Epithelial cell of esophagus (primary cell): ENCODE measurements around the gene PRSS3.
"Not testable (repeated sequence)": the region's sequence is repeated elsewhere in the genome, so short reads cannot be mapped to it uniquely, and the experiment has no call there.

Experiments used
- DNase-seq: peaks from one replicate; pipeline ENCODE4 v3.0.0; 2010; ENCODE audit warnings: low read depth
- H3K4me3 ChIP-seq: 2 replicates; pipeline ENCODE4 v1.5.1; 2011; ENCODE audit warnings: mild to moderate bottlenecking, low read length, control low read depth
- TF ChIP-seq, protein P1 (sequence below): IDR thresholded peaks from 2 replicates; pipeline ENCODE4 v1.5.1; 2011; ENCODE audit warnings: low read depth, mild to moderate bottlenecking, low read length, control low read depth, inconsistent platforms; ENCODE audit not compliant: insufficient read depth; ENCODE audit errors: missing control alignments

Gene PRSS3

DNA sequence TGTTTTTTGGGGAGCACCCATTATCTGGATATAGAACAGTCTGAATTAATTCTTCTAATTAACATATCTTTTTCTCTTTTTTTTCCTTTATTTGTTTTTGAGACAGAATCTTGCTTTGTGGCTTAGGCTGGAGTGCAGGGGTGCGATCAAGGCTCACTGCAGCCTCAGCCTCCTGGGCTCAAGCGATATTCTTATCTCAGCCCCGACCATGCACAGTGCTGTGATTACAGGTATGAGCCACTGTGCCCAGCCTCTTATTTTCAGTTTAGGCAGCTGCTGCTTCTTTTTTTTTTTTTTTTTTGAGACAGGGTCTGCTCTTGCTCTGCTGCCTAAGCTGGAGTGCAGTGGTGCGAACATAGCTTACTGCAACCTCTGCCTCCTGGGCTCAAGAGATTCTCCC, 41.8 kb downstream of the PRSS3 start:
- no peak for DNase-seq
- H3K4me3 ChIP-seq = no peak overlapping the region
- TF ChIP-seq, protein P1, sequence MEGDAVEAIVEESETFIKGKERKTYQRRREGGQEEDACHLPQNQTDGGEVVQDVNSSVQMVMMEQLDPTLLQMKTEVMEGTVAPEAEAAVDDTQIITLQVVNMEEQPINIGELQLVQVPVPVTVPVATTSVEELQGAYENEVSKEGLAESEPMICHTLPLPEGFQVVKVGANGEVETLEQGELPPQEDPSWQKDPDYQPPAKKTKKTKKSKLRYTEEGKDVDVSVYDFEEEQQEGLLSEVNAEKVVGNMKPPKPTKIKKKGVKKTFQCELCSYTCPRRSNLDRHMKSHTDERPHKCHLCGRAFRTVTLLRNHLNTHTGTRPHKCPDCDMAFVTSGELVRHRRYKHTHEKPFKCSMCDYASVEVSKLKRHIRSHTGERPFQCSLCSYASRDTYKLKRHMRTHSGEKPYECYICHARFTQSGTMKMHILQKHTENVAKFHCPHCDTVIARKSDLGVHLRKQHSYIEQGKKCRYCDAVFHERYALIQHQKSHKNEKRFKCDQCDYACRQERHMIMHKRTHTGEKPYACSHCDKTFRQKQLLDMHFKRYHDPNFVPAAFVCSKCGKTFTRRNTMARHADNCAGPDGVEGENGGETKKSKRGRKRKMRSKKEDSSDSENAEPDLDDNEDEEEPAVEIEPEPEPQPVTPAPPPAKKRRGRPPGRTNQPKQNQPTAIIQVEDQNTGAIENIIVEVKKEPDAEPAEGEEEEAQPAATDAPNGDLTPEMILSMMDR = no peak

- TF ChIP-seq, protein P1 = no peak
- DNase-seq = no peak
These were observed 45.0 kb downstream of the PRSS3 start for GRCh38 chr9:33840381-33840780.

DNA sequence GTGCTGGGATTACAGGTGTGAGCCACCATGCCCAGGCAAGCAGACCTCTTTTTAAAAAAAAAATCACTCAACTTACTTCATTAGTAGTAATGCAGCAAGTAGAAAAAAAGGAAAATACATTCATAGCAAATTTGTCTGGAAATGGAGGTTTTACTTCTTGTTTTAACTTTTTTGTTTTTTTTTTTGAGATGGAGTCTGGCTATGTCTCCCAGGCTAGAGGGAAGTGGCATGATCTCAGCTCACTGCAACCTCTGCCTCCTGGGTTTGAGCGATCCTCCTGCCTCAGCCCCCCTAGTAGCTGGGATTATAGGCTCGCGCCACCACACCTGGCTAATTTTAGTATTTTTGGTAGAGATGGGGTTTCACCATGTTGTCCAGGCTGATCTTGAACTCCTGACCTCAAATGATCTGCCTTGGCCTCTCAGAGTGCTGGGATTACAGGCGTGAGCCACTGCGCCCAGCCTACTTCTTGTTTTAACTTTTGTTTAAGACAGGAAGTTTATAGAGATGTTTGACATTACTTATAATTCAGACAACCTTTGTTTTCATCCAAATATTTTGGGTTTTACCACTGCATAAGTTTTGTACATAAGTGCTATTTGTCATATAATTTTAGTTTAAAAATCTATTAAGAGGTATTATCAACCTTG, 48.1 kb downstream of the PRSS3 start:
- H3K4me3 ChIP-seq = no peak overlapping the region
- TF ChIP-seq, protein P1 = no peak
- DNase-seq = no peak

More at GRCh38 chr9:33840381-33840780, 45.0 kb downstream of the PRSS3 start:
- H3K4me3 ChIP-seq = no peak overlapping the region

GRCh38 chr9:33846231-33846630, 50.9 kb downstream of the PRSS3 start:
- H3K4me3 ChIP-seq = no peak overlapping the region
- TF ChIP-seq, protein P1 = no peak
- DNase-seq = no peak

- H3K4me3 ChIP-seq, DNase-seq: not testable (repeated sequence)
These were observed 52.5 kb downstream of the PRSS3 start for GRCh38 chr9:33847894-33848205.
